ENCODE measurements around the gene DUS2.
A peak's percentile ranks its signal among the peaks of the same experiment; 100 is the strongest.
"Not testable (repeated sequence)": the region's sequence is repeated elsewhere in the genome, so short reads cannot be mapped to it uniquely, and the experiment has no call there.

DUS2 gene

GRCh38 chr16:68087688-68088087 lies 64.6 kb downstream of the DUS2 start:
- H3K4me3 ChIP-seq (ENCODE audit: low read depth, low read length), result no peak overlapping the region
- TF ChIP-seq, protein P1, sequence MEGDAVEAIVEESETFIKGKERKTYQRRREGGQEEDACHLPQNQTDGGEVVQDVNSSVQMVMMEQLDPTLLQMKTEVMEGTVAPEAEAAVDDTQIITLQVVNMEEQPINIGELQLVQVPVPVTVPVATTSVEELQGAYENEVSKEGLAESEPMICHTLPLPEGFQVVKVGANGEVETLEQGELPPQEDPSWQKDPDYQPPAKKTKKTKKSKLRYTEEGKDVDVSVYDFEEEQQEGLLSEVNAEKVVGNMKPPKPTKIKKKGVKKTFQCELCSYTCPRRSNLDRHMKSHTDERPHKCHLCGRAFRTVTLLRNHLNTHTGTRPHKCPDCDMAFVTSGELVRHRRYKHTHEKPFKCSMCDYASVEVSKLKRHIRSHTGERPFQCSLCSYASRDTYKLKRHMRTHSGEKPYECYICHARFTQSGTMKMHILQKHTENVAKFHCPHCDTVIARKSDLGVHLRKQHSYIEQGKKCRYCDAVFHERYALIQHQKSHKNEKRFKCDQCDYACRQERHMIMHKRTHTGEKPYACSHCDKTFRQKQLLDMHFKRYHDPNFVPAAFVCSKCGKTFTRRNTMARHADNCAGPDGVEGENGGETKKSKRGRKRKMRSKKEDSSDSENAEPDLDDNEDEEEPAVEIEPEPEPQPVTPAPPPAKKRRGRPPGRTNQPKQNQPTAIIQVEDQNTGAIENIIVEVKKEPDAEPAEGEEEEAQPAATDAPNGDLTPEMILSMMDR (IDR thresholded peaks at IDR 0.05; ENCODE audit: control insufficient read depth, extremely low read depth, insufficient read depth), result no peak
- DNase-seq (ENCODE audit: low read depth), result no peak

DNA sequence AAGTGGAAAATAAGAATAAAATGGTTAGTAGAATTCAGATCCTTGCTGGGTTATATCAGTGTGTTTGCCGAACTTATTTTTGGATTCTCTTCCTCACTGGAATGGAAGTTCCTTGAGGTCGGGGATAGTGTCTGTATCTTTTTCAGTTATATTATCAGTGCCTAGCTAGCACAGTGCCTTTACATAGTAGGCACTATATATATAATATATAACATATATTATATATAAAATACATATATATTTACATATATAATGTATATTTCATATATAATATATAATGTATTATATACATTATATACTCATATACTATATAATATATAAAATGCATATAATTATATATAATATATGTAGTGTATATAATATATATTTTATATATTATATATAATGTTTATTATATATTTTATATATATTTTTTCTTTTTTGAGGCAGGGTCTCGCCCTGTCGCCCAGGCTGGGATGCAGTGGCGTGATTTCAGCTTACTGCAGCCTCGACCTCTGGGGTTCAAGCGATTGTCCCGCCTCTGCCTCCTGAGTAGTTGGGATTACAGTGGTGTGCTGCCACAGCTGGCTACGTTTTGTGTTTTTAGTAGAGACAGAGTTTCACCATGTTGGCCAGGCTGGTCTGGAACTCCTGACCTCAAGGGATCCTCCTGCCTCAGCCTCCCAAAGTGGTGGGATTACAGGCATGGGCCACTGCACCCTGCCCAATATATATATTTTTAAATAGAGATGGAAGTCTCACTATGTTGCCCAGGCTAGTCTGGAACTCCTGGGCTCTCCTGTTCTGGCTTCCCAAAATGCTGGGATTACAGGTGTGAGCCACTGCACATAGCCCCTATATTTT lies 65.3 kb downstream of the DUS2 start:
- no peak overlapping the region for H3K4me3 ChIP-seq (ENCODE audit: low read depth, low read length)
- TF ChIP-seq, protein P1 (IDR thresholded peaks at IDR 0.05; ENCODE audit: control insufficient read depth, extremely low read depth, insufficient read depth), result no peak
- DNase-seq (ENCODE audit: low read depth), result no peak

DNA sequence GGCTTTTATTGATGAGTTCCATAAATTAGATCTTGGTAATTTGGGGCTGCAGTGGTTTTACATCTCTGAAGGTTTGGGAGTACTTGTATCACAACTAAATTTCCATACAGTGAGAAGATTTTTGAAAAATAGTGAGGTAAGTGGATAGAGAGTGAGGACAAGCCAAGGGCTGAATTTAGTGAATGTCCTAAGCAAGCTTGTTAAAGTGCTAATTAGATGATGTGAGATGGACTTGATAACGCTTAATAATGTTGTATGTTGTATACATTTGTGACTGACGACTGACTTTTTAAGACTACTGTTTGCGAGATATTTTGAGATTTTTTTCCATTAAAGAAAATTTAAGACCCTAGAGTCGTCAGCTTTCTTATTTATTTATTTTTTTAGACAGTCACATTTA lies 66.0 kb downstream of the DUS2 start:
- H3K4me3 ChIP-seq (ENCODE audit: low read depth, low read length), result no peak overlapping the region
- TF ChIP-seq, protein P1 (IDR thresholded peaks at IDR 0.05; ENCODE audit: control insufficient read depth, extremely low read depth, insufficient read depth), result no peak
- DNase-seq (ENCODE audit: low read depth), result no peak

- no peak for DNase-seq (ENCODE audit: low read depth)
- H3K4me3 ChIP-seq (ENCODE audit: low read depth, low read length), result no peak overlapping the region
- TF ChIP-seq, protein P1 (IDR thresholded peaks at IDR 0.05; ENCODE audit: control insufficient read depth, extremely low read depth, insufficient read depth), result no peak
These were observed 67.0 kb downstream of the DUS2 start for GRCh38 chr16:68090130-68090529.

GRCh38 chr16:68090533-68090932 lies 67.4 kb downstream of the DUS2 start:
- no peak overlapping the region for H3K4me3 ChIP-seq (ENCODE audit: low read depth, low read length)
- DNase-seq (ENCODE audit: low read depth), result no peak
- TF ChIP-seq, protein P1 (IDR thresholded peaks at IDR 0.05; ENCODE audit: control insufficient read depth, extremely low read depth, insufficient read depth), result no peak

- DNase-seq (ENCODE audit: low read depth), result peak; percentile 86
- TF ChIP-seq, protein P1 (IDR thresholded peaks at IDR 0.05; ENCODE audit: control insufficient read depth, extremely low read depth, insufficient read depth), result no peak
- no peak overlapping the region for H3K4me3 ChIP-seq (ENCODE audit: low read depth, low read length)
These were observed 68.5 kb downstream of the DUS2 start for GRCh38 chr16:68091380-68092261.

DNA sequence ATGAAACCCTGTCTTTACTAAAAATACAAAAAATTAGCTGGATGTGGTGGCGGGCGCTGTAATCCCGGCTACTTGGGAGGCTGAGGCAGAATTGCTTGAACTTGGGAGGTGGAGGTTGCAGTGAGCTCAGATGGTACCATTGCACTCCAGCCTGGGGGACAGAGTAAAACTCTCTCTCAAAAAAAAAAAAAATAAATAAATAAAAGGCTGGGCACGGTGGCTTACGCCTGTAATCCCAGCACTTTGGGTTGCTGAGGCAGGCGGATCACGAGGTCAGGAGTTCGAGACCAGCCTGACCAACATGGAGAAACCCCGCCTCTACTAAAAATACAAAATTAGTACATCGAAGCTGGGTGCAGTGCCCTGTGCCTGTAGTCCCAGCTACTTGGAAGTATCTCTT lies 69.2 kb downstream of the DUS2 start:
- not testable (repeated sequence) for DNase-seq (ENCODE audit: low read depth)

More for the DNA sequence above, 69.2 kb downstream of the DUS2 start:
- not testable (repeated sequence) for H3K4me3 ChIP-seq (ENCODE audit: low read depth, low read length)

Measured in LNCaP clone FGC (cell line).